Retina (tissue), 1 donor: ENCODE results near the gene GNB1L.

Experiments used
- DNase-seq: peaks from one replicate; pipeline ENCODE4 v3.0.0-alpha.2; 2016

GNB1L gene

GRCh38 chr22:19745155-19746101, 109.2 kb downstream of the GNB1L start:
- no peak for DNase-seq

- no peak for DNase-seq
Measured at GRCh38 chr22:19744350-19745006, 110.2 kb downstream of the GNB1L start.

GRCh38 chr22:19743651-19744050, 111.0 kb downstream of the GNB1L start:
- no peak for DNase-seq

GRCh38 chr22:19743081-19743480, 111.6 kb downstream of the GNB1L start:
- DNase-seq, result no peak

- DNase-seq, result no peak
Measured at GRCh38 chr22:19742160-19743066, 112.3 kb downstream of the GNB1L start.

GRCh38 chr22:19741053-19741452, 113.6 kb downstream of the GNB1L start:
- DNase-seq, result no peak

- no peak for DNase-seq
Measured at GRCh38 chr22:19740586-19740985, 114.1 kb downstream of the GNB1L start.

GRCh38 chr22:19739911-19740449, 114.7 kb downstream of the GNB1L start:
- no peak for DNase-seq

- DNase-seq, result no peak
Measured at GRCh38 chr22:19739448-19739895, 115.2 kb downstream of the GNB1L start.

- DNase-seq, result no peak
Measured at GRCh38 chr22:19738664-19739447, 115.8 kb downstream of the GNB1L start.

- DNase-seq, result no peak
Measured at GRCh38 chr22:19737846-19738663, 116.6 kb downstream of the GNB1L start.

- no peak for DNase-seq
Measured at GRCh38 chr22:19735665-19736510, 118.8 kb downstream of the GNB1L start.

- no peak for DNase-seq
Measured at GRCh38 chr22:19734837-19735382, 119.8 kb downstream of the GNB1L start.

- no peak for DNase-seq
Measured at GRCh38 chr22:19734163-19734562, 120.5 kb downstream of the GNB1L start.

GRCh38 chr22:19733755-19734154, 120.9 kb downstream of the GNB1L start:
- no peak for DNase-seq
